ENCODE data around the gene KAT6B. TPM values are rescaled to one million over a fixed set of nuclear protein-coding genes. Genes with fewer than 3 reads are reported as not detected.

Gene KAT6B
- total and polyA plus RNA-seq, 10 of the 15 experiments (the other 5 are each of a cell fraction or from before 2014, with no cell fraction given), result 2.7 to 22.6 (median 15.7) TPM

GRCh38 chr10:75068523-75068922 is 242.1 kb downstream of the KAT6B start:
- DNase-seq (ENCODE audit: low read depth, low spot score), result no peak
- SMC1A ChIA-PET (ENCODE audit: uncharacterized antibody, unreplicated experiment), result no interaction called here
- Histone ChIP-seq H3K9me3 (replicated peaks; ENCODE audit: control insufficient read depth, insufficient read depth, low read length) (no peaks in the 10 kb centered on the region), H4K20me1 (ENCODE audit: control insufficient read depth, insufficient read depth) (no peaks in the 10 kb centered on the region), H3K9ac (ENCODE audit: control insufficient read depth, insufficient read depth, low read length) (no peak overlapping the region), H3K4me2 (ENCODE audit: control insufficient read depth, insufficient read depth) (no peak overlapping the region), H2AFZ (ENCODE audit: control insufficient read depth, low read depth, low read length) (no peak overlapping the region), H3K4me1 (ENCODE audit: control insufficient read depth, insufficient read depth, low read length) (no peaks in the 10 kb centered on the region), H3K79me2 (ENCODE audit: control insufficient read depth, insufficient read depth, low read length) (no peaks in the 10 kb centered on the region), H3K36me3 (ENCODE audit: control insufficient read depth in 2 of 2, insufficient read depth in 2 of 2, low read length in 1 of 2) (no peaks in the 10 kb centered on the region), H3K27ac (ENCODE audit: control insufficient read depth, insufficient read depth) (no peak overlapping the region), H3K4me3 (no peak overlapping the region), H3K27me3 (replicated peaks in 1 of 2; ENCODE audit: control insufficient read depth in 2 of 2, insufficient read depth in 2 of 2, low read length in 1 of 2) (no peaks in the 10 kb centered on the region)
- in situ Hi-C loops (cut with MboI) (no loop called here), intact Hi-C loops (cut with micrococcal nuclease; ENCODE audit: unreplicated experiment) (no loop called here)
- no peak for FAIRE-seq
- POLR2A ChIA-PET, result no interaction called here
- RAD21 ChIA-PET (ENCODE audit: unreplicated experiment), result interaction anchor here (0.5 kb wide), 1 partner anchor 765 kb away, joined by 3 read pairs; no protein-coding TSS in a partner anchor
- no peak for TF ChIP-seq SP1 (IDR thresholded peaks at IDR 0.05; ENCODE audit: low read depth, low read length)
- TF ChIP-seq ZBED1 (IDR thresholded peaks at IDR 0.05; ENCODE audit: borderline replicate concordance), result no peak
- no peak for TF ChIP-seq TARDBP (IDR thresholded peaks at IDR 0.05; ENCODE audit: borderline replicate concordance)
- no peak for TF ChIP-seq ZNF592 (IDR thresholded peaks at IDR 0.05)
- TF ChIP-seq ELK1 (IDR thresholded peaks at IDR 0.05; ENCODE audit: low read depth, low read length), result no peak
- no peak for TF ChIP-seq ZNF384 (IDR thresholded peaks at IDR 0.05; ENCODE audit: borderline replicate concordance, low read depth, low read length)
- TF ChIP-seq KDM1A (IDR thresholded peaks at IDR 0.05; ENCODE audit: borderline replicate concordance), result no peak
- TF ChIP-seq TAF1 (IDR thresholded peaks at IDR 0.05; ENCODE audit: borderline replicate concordance, low read depth, low read length), result no peak
- no peak for TF ChIP-seq PKNOX1 (IDR thresholded peaks at IDR 0.05)
- no peak for TF ChIP-seq CTCF (IDR thresholded peaks at IDR 0.05 in 2 of 3, conservative IDR thresholded peaks at IDR 0.05 in 1 of 3; ENCODE audit: control insufficient read depth in 2 of 3, extremely low read depth in 1 of 3, insufficient read depth in 1 of 3, low read depth in 3 of 3, low read length in 3 of 3)
- no peak for TF ChIP-seq PAX8 (IDR thresholded peaks at IDR 0.05)
- TF ChIP-seq RFX5 (IDR thresholded peaks at IDR 0.05; ENCODE audit: low read depth, low read length), result no peak
- TF ChIP-seq STAT1 (conservative IDR thresholded peaks at IDR 0.05), result no peak
- TF ChIP-seq GATAD2B (conservative IDR thresholded peaks at IDR 0.05; ENCODE audit: low read depth), result no peak
- TF ChIP-seq MEF2B (IDR thresholded peaks at IDR 0.05; ENCODE audit: partially characterized antibody, poor library complexity, severe bottlenecking), result no peak
- WGBS (ENCODE audit: insufficient coverage, insufficient replicate concordance, low lambda C conversion rate, missing lambda C conversion rate), result 53% methylated on average over 6 of the region's 6 CpGs
- ATAC-seq, result no peak
- CTCF ChIA-PET, result interaction anchor here (1.3 kb wide), 1 partner anchor 30 kb away, joined by 5 read pairs; no protein-coding TSS in a partner anchor
- no TSS peak for BruUV-seq (replicated peaks)
